ENCODE measurements around the gene SLC16A1.

Gene SLC16A1

GRCh38 chr1:112882271-112882744 is 73.7 kb downstream of the SLC16A1 start:
- no peak for DNase-seq (ENCODE audit: low spot score)

GRCh38 chr1:112881742-112882127 is 74.3 kb downstream of the SLC16A1 start:
- no peak for DNase-seq (ENCODE audit: low spot score)

- DNase-seq (ENCODE audit: low spot score), result no peak
Measured at GRCh38 chr1:112879834-112880233, 76.2 kb downstream of the SLC16A1 start.

GRCh38 chr1:112878321-112878720 is 77.7 kb downstream of the SLC16A1 start:
- no peak for DNase-seq (ENCODE audit: low spot score)

GRCh38 chr1:112877750-112878149 is 78.2 kb downstream of the SLC16A1 start:
- DNase-seq (ENCODE audit: low spot score), result no peak

GRCh38 chr1:112876315-112876714 is 79.7 kb downstream of the SLC16A1 start:
- no peak for DNase-seq (ENCODE audit: low spot score)

GRCh38 chr1:112872551-112872962 is 83.4 kb downstream of the SLC16A1 start:
- no peak for DNase-seq (ENCODE audit: low spot score)

- no peak for DNase-seq (ENCODE audit: low spot score)
Measured at GRCh38 chr1:112870887-112871646, 84.9 kb downstream of the SLC16A1 start.

GRCh38 chr1:112869895-112870294 is 86.1 kb downstream of the SLC16A1 start:
- DNase-seq (ENCODE audit: low spot score), result no peak

- DNase-seq (ENCODE audit: low spot score), result no peak
Measured at GRCh38 chr1:112868191-112868590, 87.8 kb downstream of the SLC16A1 start.

- no peak for DNase-seq (ENCODE audit: low spot score)
Measured at GRCh38 chr1:112866981-112867380, 89.0 kb downstream of the SLC16A1 start.

GRCh38 chr1:112866151-112866550 is 89.8 kb downstream of the SLC16A1 start:
- DNase-seq (ENCODE audit: low spot score), result peak; percentile 87

GRCh38 chr1:112862753-112863426 is 93.1 kb downstream of the SLC16A1 start:
- DNase-seq (ENCODE audit: low spot score), result no peak
